Stomach smooth muscle (tissue), 2 donors: ENCODE measurements around the gene G6PC2.
"Not testable (repeated sequence)": the region's sequence is repeated elsewhere in the genome, so short reads cannot be mapped to it uniquely, and the experiment has no call there.

Experiments
- H3K27ac ChIP-seq: one replicate; pipeline ENCODE4 v1.7.0; 2013; ENCODE audit warnings: mild to moderate bottlenecking, low read length, inconsistent platforms
- H3K27me3 ChIP-seq, 2 donors: one replicate each; pipeline ENCODE4 v1.7.0; 2013; ENCODE audit warnings: low read length in 2 of 2; ENCODE audit not compliant: insufficient read depth in 2 of 2, control insufficient read depth in 1 of 2
- H3K36me3 ChIP-seq, 2 donors: one replicate each; pipeline ENCODE4 v1.7.0; 2013; ENCODE audit warnings: low read length in 2 of 2; ENCODE audit not compliant: control insufficient read depth in 2 of 2, insufficient read depth in 2 of 2
- H3K4me1 ChIP-seq: one replicate; pipeline ENCODE4 v1.7.0; 2013; ENCODE audit warnings: low read length; ENCODE audit not compliant: control insufficient read depth, insufficient read depth
- H3K4me3 ChIP-seq, 2 donors: one replicate each; pipeline ENCODE4 v1.7.0; 2013; ENCODE audit warnings: low read length in 2 of 2
- H3K9ac ChIP-seq, 2 donors: one replicate each; pipeline ENCODE4 v1.7.0; 2013; ENCODE audit warnings: low read length in 2 of 2, mild to moderate bottlenecking in 1 of 2
- H3K9me3 ChIP-seq, 2 donors: one replicate each; pipeline ENCODE4 v1.7.0; 2013; ENCODE audit warnings: low read length in 2 of 2; ENCODE audit not compliant: control insufficient read depth in 2 of 2
- donor health status: healthy.
- donor health status: Pancreatic carcinoma.

Gene G6PC2, protein sequence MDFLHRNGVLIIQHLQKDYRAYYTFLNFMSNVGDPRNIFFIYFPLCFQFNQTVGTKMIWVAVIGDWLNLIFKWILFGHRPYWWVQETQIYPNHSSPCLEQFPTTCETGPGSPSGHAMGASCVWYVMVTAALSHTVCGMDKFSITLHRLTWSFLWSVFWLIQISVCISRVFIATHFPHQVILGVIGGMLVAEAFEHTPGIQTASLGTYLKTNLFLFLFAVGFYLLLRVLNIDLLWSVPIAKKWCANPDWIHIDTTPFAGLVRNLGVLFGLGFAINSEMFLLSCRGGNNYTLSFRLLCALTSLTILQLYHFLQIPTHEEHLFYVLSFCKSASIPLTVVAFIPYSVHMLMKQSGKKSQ

DNA sequence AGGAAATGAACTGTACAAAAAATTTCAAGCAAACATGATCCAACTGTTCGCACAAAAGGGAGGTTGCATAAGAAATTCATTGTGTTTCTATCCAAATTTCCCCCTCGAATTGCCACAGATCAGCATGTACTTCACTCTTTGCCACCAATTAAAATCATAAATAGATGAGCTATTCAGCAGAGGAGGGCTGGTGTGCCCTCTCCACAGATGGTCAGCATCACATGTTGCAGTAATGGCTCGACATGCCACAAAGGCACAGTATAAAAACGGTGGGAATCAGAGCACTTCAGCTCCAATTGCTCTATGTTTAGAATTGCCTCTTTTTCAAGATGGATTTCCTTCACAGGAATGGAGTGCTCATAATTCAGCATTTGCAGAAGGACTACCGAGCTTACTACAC lies at the start of gene G6PC2:
G6PC2 (plus strand) TSS at position 289 of the 400 bp plus-strand sequence; CDS start at position 330, 41 bp downstream.
- Histone ChIP-seq H3K27ac (no peak within 1 kb of the TSS), H3K9ac (no peak within 1 kb of the TSS), H3K27me3 (no peaks in the 10 kb centered on the region), H3K4me1 (no peaks in the 10 kb centered on the region), H3K9me3 (no peaks in the 10 kb centered on the region), H3K36me3 (no peaks in the 10 kb centered on the region), H3K4me3 (no peak within 1 kb of the TSS)

DNA sequence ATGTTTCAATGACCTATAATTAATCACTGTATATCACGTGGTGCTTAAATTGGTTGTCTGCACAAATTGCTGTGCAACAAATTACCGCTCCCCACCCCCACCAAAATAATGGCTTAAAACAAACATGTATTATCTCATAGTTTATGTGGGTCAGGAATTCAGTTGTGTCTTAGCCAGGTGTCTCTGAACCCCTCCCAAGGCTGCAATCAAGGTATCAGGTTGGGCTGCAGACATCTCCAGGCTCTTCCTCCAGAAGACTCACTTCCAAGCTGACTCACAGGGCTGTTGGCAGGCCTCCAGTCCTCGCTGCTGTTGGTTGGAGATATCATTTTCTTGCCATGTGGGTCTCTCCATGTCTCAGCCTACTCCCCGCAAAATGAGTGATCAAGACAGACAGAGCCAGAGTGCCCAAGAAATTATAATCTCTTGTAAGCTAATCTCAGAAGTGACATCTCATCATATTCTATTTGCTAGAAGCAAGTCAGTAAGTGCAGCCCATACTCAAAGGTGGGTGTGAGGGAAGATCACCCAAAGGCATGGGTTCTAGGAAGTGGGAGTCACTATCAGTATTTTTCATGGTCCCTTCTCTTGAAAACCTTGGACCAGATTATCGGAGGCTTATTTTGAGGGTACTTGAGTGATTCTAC lies 49.3 kb upstream of the G6PC2 start:
- Histone ChIP-seq H3K36me3 (no peaks in the 10 kb centered on the region), H3K9ac (no peak overlapping the region), H3K4me1 (no peaks in the 10 kb centered on the region), H3K9me3 (no peaks in the 10 kb centered on the region), H3K27ac (no peak overlapping the region), H3K4me3 (no peak overlapping the region), H3K27me3 (no peaks in the 10 kb centered on the region)

DNA sequence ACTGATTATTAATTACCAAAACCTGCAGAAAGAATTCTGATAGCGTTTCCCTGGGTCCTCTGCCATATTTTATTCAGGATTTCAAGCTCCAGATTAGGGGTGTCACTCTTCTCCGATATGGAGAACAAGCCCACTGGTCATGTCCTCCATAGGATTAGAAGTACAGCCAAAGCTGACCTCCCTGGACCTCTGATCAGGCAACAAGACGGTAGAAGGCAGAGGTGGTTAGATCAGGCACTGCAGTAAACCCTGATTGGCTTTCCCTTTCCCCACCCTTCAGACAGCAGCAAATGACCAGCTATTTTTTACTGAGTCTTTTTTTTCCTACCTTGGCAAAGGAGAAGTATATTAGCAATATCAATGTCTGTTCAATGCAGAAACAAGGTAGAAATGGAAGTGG lies 48.6 kb upstream of the G6PC2 start:
- H3K4me1 ChIP-seq: no peaks in the 10 kb centered on the region
- no peak overlapping the region for H3K4me3 ChIP-seq
- H3K27ac ChIP-seq: no peak overlapping the region
- H3K36me3 ChIP-seq: no peaks in the 10 kb centered on the region
- no peaks in the 10 kb centered on the region for H3K27me3 ChIP-seq
- no peak overlapping the region for H3K9ac ChIP-seq
- H3K9me3 ChIP-seq: no peaks in the 10 kb centered on the region

DNA sequence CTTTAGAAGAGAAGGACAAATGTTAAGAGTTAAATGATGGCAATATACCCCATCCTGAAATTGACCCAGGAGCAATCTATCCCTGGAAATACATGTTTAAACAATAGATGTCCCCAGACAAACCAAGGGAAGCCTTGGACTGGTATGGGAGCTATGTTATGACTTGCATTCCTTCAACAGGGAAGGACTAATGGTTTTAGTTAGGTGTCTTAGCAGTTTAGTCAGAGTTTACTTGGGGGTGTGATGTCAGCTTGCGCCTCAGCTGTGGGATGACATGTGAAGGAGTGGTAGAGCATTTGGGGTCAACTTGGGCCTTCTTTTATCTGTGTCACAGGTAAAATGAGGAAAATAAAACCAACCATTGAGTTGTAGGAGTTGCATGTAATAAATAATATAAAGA lies 47.6 kb upstream of the G6PC2 start:
- H3K27me3 ChIP-seq: no peaks in the 10 kb centered on the region
- H3K4me3 ChIP-seq: no peak overlapping the region
- H3K9ac ChIP-seq: no peak overlapping the region
- no peaks in the 10 kb centered on the region for H3K4me1 ChIP-seq
- H3K27ac ChIP-seq: no peak overlapping the region
- no peaks in the 10 kb centered on the region for H3K36me3 ChIP-seq
- H3K9me3 ChIP-seq: no peaks in the 10 kb centered on the region

DNA sequence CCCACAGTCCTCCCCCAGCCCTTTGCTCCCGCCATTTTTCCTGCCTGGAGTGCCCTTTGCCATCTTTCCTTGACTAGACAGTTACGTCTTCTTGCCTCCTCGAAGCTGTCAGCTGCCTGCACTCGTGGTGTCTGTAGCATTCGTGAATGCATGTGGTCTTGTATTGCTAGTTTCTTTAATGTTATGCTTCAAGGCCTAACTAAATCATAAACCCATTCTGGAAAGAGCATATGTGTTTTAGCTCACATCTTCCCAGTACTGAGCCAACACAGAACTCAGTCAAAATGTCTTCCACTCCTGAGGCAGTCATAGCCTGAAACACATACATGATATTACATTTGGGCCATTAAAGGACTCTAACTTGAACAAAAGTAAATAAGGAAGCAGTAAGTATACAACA lies 46.4 kb upstream of the G6PC2 start:
- H3K27ac ChIP-seq: no peak overlapping the region

DNA sequence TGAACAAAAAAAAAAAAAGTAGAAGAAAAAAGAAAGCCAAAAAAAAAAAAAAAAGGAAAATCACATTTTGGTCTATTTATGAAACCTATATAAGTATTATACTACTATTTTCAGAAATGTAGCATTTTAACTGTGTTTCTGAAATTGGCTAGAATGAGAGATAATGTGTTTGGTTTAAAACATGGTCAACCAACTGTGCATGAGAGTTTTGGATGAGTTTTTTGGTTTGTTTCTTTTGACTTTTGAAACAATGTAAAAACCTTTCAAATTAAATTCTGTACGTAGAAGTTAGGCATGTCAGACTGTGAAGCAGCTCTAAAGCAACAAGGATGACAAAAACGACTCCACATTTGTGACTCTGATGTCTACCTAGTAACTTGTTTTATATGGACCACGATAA lies 45.5 kb upstream of the G6PC2 start:
- no peaks in the 10 kb centered on the region for H3K27me3 ChIP-seq
- no peak overlapping the region for H3K27ac ChIP-seq
- H3K4me3 ChIP-seq: no peak overlapping the region
- no peaks in the 10 kb centered on the region for H3K9me3 ChIP-seq
- no peaks in the 10 kb centered on the region for H3K36me3 ChIP-seq
- H3K9ac ChIP-seq: no peak overlapping the region
- no peaks in the 10 kb centered on the region for H3K4me1 ChIP-seq

More for the DNA sequence above, 46.4 kb upstream of the G6PC2 start:
- Histone ChIP-seq H3K36me3 (no peaks in the 10 kb centered on the region), H3K9ac (no peak overlapping the region), H3K4me1 (no peaks in the 10 kb centered on the region), H3K27me3 (no peaks in the 10 kb centered on the region), H3K4me3 (no peak overlapping the region), H3K9me3 (no peaks in the 10 kb centered on the region)

DNA sequence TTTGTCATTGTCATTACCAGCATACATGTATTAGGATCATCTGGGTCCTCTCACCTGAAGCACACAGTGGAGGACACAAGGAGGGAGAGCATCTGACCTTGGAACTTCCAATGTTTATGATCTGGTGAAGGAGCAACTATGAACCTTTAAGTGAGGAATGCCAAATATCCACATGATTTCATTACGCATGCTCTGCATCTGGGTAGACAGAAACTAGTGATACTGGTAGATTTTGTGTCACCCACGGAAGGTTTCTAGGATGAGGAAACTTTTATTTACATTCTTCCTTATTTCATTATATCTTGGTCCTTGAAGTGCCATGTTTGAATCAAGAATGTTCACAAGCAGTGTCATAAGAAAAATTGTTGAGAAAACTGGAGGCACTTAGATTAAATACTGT lies 42.9 kb upstream of the G6PC2 start:
- no peak overlapping the region for H3K9ac ChIP-seq
- no peaks in the 10 kb centered on the region for H3K9me3 ChIP-seq
- H3K27me3 ChIP-seq: no peaks in the 10 kb centered on the region
- H3K36me3 ChIP-seq: no peaks in the 10 kb centered on the region
- H3K27ac ChIP-seq: no peak overlapping the region
- H3K4me1 ChIP-seq: no peaks in the 10 kb centered on the region
- no peak overlapping the region for H3K4me3 ChIP-seq

DNA sequence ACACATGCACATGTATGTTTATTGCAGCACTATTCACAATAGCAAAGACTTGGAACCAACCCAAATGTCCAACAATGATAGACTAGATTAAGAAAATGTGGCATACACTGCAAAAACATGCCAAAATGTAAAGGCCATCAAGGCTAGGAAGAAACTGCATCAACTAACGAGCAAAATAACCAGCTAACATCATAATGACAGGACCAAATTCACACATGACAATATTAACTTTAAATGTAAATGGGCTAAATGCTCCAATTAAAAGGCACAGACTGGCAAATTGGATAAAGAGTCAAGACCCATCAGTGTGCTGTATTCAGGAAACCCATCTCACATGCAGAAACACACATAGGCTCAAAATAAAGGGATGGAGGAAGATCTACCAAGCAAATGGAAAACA lies 33.9 kb upstream of the G6PC2 start:
- not testable (repeated sequence) for H3K27me3 ChIP-seq, H3K9me3 ChIP-seq, H3K9ac ChIP-seq, H3K36me3 ChIP-seq, H3K27ac ChIP-seq, H3K4me1 ChIP-seq, H3K4me3 ChIP-seq

DNA sequence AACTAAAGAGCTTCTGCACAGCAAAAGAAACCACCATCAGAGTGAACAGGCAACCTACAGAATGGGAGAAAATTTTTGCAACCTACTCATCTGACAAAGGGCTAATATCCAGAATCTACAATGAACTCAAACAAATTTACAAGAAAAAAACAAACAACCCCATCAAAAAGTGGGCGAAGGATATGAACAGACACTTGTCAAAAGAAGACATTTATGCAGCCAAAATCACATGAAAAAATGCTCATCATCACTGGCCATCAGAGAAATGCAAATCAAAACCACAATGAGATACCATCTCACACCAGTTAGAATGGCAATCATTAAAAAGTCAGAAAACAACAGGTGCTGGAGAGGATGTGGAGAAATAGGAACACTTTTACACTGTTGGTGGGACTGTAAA lies 30.7 kb upstream of the G6PC2 start:
- H3K27ac ChIP-seq, H3K4me1 ChIP-seq, H3K9me3 ChIP-seq, H3K27me3 ChIP-seq, H3K4me3 ChIP-seq, H3K36me3 ChIP-seq, H3K9ac ChIP-seq: not testable (repeated sequence)

DNA sequence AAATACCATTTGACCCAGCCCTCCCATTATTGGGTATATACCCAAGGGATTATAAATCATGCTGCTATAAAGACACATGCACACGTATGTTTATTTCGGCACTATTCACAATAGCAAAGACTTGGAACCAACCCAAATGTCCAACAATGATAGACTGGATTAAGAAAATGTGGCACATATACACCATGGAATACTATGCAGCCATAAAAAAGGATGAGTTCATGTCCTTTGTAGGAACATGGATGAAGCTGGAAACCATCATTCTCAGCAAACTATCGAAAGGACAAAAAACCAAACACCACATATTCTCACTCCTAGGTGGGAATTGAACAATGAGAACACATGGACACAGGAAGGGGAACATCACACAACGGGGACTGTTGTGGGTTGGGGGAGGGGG lies 30.3 kb upstream of the G6PC2 start:
- H3K9me3 ChIP-seq, H3K4me1 ChIP-seq, H3K9ac ChIP-seq, H3K27ac ChIP-seq, H3K27me3 ChIP-seq, H3K36me3 ChIP-seq, H3K4me3 ChIP-seq: not testable (repeated sequence)

DNA sequence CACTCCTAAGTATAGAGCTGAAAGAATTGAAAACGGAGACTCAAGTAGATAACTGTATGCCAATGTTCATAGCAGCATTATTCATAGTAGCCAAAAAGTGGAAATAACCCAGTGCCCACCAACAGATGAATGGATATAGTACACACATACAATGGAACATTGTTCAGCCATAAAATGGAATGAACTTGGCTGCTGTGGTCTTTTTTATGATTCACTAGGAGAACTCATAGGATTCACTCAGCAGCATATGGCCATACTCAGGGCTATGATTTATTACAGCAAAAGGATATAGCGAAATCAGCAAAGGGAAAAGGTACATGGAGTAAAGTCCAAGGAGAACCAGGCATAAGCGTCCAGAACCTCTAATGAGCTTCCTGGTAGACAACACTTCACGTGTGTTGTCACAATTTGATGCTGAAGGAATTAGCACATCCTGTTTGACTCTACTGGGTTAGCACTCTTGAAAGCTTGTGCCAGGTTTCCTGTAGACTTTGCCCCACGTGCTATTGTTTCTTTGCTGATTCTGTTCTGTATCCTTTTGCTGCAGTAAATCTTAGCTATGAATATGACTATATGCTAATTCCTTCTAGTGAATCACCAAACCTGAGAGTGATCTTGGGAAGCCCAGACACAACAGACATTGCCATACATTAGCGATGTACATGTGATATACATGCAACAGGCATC lies 26.6 kb upstream of the G6PC2 start:
- no peaks in the 10 kb centered on the region for H3K4me1 ChIP-seq
- no peak overlapping the region for H3K9ac ChIP-seq
- no peaks in the 10 kb centered on the region for H3K9me3 ChIP-seq
- H3K27me3 ChIP-seq: no peaks in the 10 kb centered on the region
- no peak overlapping the region for H3K27ac ChIP-seq
- no peaks in the 10 kb centered on the region for H3K36me3 ChIP-seq
- no peak overlapping the region for H3K4me3 ChIP-seq
